ENCODE data around the gene MAPK8IP2.

The MAPK8IP2 gene

GRCh38 chr22:50600538-50600937 is at the start of gene MAPK8IP2:
Gene MAPK8IP2, plus strand, starts transcription at chr22:50600793. Its CDS starts 26 bp downstream, at chr22:50600819.
- peak in 2 of 3 experiments; percentile 59 to 70 for DNase-seq

- no peak for DNase-seq
Measured at GRCh38 chr22:50551160-50551752, 49.3 kb upstream of the MAPK8IP2 start.

GRCh38 chr22:50553310-50553709 is 47.3 kb upstream of the MAPK8IP2 start:
- no peak for DNase-seq

GRCh38 chr22:50556703-50557102 is 43.9 kb upstream of the MAPK8IP2 start:
- DNase-seq, result no peak

GRCh38 chr22:50560034-50560433 is 40.6 kb upstream of the MAPK8IP2 start:
- no peak for DNase-seq

GRCh38 chr22:50561401-50562358 is 38.9 kb upstream of the MAPK8IP2 start:
- no peak for DNase-seq

- DNase-seq, result peak; percentile 82 to 96 (median 90)
Measured at GRCh38 chr22:50562523-50563412, 37.8 kb upstream of the MAPK8IP2 start, which contains the start of gene SYCE3. Gene SYCE3, minus strand, starts transcription at chr22:50562919. Its CDS starts 6,514 bp downstream, at chr22:50556405.

GRCh38 chr22:50563413-50564160 is 37.0 kb upstream of the MAPK8IP2 start:
- peak in 2 of 3 experiments; percentile 21 to 23 for DNase-seq

- no peak for DNase-seq
Measured at GRCh38 chr22:50564289-50564688, 36.3 kb upstream of the MAPK8IP2 start.

GRCh38 chr22:50567721-50568252 is 32.8 kb upstream of the MAPK8IP2 start:
- DNase-seq, result no peak

- no peak for DNase-seq
Measured at GRCh38 chr22:50568626-50569025, 32.0 kb upstream of the MAPK8IP2 start.

GRCh38 chr22:50569041-50569459 is 31.5 kb upstream of the MAPK8IP2 start:
- DNase-seq, result no peak

GRCh38 chr22:50569896-50570535 is 30.6 kb upstream of the MAPK8IP2 start:
- no peak for DNase-seq

GRCh38 chr22:50570861-50571260 is 29.7 kb upstream of the MAPK8IP2 start:
- DNase-seq, result no peak

GRCh38 chr22:50571264-50572175 is 29.1 kb upstream of the MAPK8IP2 start:
- no peak for DNase-seq

GRCh38 chr22:50572965-50573364 is 27.6 kb upstream of the MAPK8IP2 start:
- no peak for DNase-seq

GRCh38 chr22:50573491-50574382 is 26.9 kb upstream of the MAPK8IP2 start:
- DNase-seq, result no peak

GRCh38 chr22:50574383-50574755 is 26.2 kb upstream of the MAPK8IP2 start:
- DNase-seq, result no peak

GRCh38 chr22:50575426-50575941 is 25.1 kb upstream of the MAPK8IP2 start:
- no peak for DNase-seq
